T-helper 1 cell treated with Interleukin-12 subunit alpha and Interleukin-12 subunit beta and Interleukin-4 antibody, amounts not matched to agents 30 ng/mL and 1 ng/mL, for 36 hours (primary cell): ENCODE measurements around the gene PARP15. TPM values are rescaled to one million over a fixed set of nuclear protein-coding genes. Genes with fewer than 3 reads are reported as not detected.

ENCODE experiments used
- intact Hi-C: fragments of 100-400 bp; cut with micrococcal nuclease; formaldehyde crosslinking; loops from one replicate; pipeline ENCODE4 v1.15.1; 2024
- total RNA-seq: library from RNA; stranded (reverse); gene quantifications from 2 replicates; pipeline ENCODE4 v1.2.3, GENCODE V29; 2022

The PARP15 gene
- total RNA-seq, 1 donor from 2014 or later: 43.5 TPM

DNA sequence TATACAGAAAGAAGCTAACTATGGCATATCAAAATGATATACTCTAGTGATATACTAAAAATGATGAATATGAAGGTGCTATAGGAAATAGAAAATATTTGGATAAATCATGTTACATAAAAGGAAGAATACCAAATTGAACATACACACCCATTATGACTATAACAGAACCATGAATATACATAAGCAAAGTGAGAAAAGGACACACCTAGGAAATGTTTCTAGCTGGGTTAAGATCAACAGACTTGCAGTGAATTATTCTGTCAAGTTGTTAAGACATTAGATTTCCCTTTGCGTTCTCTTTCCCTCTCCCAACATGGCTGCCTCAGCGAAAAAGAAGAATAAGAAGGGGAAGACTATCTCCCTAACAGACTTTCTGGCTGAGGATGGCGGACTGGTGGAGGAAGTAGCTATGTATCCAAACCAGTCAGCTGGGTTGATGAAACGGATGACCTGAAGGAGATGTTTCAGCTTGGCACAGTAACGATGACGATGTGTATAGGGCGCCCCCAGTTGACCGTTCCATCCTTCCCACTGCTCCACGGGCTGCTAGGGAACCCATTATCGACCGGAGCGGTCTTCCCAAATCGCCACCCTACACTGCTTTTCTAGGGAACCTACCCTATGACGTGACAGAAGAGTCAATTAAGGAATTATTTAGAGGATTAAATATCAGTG, 83.0 kb downstream of the PARP15 start:
- intact Hi-C loops: no loop called here

DNA sequence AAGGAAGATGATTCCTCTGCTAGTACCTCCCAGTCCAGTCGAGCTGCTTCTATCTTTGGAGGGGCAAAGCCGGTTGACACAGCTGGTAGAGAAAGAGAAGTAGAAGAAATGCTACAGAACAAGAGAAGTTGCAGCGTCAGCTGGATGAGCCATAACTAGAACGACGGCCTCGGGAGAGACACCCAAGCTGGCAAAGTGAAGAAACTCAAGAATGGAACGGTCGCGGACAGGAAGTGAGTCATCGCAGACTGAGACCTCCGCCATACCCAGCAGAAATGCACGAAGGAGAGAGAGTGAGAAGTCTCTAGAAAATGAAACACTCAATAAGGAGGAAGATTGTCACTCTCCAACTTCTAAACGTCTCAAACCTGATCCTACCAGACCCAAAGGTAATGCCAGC, 84.2 kb downstream of the PARP15 start:
- intact Hi-C loops: no loop called here

DNA sequence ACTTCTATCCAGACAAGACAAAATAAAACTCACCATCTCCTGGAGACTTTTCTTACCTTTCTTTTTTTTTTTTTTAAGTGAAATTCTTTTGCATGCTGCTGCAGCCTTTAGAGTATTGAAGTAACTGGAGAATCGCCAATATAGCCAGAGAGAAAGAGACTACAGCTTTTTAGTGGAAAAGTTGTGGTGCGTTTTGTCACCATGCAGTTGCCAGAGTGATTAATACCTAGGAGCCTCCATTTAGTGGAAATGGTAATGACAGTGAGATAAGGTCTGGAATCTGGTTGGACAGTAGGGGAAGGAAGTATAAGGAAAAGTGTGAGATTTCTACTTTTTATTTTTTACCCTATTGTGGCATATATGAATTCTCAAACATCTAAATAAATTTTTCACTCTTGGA, 85.1 kb downstream of the PARP15 start:
- intact Hi-C loops: no loop called here

DNA sequence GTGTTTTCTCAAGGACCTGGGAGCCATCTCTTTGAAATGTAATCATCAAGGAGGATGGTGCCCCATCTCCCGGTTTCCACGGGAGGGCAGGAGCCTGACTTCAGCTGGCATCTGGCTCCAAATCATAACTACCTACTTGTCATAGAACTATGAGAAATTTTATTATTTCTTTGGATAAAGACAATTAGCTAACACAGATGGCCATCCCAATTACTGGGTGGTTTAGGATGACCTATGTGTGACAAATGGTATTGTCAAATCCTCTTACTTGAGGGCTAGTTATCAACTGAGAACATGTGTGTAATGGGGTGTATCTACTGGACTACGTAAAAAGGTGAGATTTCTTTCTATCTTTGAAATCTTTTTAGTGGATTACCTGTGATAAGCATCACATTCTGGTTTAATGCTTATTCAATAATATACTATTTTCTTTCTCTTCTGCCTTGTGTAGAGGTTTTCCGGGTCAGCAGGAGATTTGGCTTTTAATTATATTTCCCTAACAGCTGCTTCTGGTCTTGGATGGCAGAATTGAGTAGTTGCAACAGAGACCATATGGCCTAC, 87.9 kb downstream of the PARP15 start:
- intact Hi-C loops: no loop called here

DNA sequence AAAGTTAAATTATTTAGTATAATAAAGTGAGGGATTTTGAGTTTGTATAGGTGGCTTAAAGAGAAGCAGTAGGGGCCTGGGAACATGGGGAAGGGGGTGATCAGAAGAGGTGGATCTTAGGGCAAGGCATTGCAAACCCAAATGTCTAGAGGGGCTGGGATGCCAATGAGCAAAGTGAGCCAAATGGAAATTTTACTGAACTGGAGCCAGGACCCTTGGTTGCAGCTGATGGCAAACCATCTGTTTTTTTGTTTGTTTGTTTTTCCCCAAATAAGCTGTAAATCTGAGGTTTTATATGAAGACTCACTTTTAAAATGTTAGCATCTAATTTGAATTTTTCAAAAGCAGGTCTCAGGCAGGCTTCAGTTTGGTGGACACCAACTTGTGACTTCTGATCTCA, 88.4 kb downstream of the PARP15 start:
- intact Hi-C loops: no loop called here

DNA sequence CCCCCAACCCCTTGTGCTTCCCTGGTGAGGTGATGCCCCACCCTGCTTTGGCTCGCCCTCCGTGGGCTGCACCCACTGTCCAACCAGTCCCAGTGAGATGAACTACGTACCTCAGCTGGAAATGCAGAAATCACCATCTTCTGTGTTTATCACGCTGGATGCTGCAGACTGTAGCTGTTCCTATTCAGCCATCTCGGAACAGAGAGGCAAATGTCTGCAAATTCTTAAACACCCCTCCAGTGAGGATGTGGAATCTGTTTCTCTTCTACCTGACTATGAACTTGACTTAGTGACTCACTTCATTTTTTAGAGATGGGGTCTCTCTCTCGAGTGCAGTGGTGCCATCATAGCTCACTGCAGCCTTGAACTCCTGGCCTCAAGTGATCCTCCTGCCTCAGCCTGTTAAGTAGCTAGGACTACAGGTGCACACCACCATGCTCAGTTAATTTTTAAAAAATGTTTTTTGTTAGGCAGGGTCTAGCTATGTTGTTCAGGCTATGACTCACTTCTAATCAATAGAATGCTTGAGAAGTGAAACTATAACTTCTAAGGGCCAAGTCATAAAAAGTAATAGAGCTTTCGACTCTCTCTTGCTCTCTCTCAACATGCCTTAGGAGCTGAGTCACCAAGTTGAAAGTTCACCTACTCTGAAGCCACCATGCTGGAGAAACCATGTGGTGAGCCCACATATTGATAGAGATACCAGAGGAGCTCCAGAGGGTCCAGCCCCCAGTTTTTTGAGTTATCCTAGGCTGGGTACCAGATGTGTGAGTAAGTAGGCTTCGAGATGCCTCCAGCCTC, 91.7 kb downstream of the PARP15 start:
- intact Hi-C loops: loop anchor here (1.0 to 2.0 kb wide), 3 partner anchors 10 to 58 kb away; no protein-coding TSS in a partner anchor

DNA sequence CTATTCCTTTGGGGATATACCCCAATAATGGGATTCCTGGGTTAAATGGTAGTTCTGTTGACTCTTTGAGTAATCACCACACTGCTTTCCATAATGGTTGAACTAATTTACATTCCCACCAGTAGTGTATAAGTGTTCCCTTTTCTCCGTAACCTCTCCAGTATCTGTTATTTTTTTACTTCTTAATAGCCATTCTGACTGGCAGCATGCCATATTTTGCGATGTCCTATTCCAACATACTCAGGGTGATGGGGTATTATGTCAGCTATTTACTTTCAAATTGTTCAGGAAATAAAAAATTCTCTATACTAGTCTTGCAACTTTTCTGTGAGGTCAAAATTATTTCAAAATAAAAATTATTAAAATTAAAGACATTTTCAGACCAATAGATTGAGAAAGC, 94.1 kb downstream of the PARP15 start:
- intact Hi-C loops: no loop called here

DNA sequence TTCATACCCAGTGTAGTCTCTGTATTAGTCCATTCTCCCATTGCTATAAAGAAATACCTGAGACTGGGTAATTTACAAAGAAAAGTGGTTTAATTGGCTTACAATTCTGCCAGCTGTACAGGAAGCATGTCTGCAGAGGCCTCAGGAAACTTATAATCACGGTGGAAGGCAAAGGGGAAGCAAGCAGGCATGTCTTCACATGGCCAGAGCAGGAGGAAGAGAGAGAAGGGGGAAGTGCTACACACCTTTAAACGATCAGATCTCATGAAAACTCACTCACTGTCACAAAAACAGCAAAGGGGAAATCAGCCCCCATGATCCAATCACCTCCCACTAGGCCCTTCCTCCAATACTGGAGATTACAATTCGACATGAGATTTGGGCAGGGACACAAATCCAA, 96.9 kb downstream of the PARP15 start:
- intact Hi-C loops: no loop called here

DNA sequence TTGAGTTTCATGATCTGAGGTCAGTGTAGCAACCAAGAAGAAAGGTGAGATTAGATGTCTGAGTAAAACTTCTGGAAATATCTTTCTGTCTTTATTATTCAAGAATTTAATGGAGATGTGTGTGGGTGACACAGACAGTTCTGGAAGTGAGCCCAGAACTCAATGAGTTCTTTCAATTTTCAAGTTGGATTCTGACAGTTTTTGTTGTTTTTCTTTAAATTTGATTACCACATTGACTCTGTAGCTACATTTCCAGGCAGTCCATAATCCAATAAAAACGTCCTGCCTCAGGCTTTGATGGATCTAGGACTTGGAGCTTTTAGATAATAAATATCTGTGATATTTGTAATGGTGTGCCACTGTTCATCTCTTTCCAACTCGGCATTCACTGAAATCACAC, 99.3 kb downstream of the PARP15 start:
- intact Hi-C loops: no loop called here

DNA sequence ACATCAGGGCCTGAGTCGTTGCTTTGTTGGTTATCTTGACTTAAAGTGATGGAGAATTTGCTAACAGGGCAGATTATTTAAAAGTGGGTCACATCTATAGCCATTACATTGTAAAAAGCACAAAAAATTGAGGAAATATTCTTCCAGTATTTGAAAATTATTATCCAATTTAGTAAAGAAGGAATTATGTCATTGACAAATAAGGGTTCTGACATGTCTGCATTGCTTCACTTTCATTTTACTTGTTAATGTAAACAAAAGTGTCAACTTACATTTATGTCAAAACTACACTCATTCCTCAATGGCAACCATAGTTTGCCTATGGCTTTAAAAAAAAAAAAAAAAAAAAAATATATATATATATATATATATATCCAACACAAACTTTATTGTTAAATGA, 99.8 kb downstream of the PARP15 start:
- intact Hi-C loops: no loop called here

DNA sequence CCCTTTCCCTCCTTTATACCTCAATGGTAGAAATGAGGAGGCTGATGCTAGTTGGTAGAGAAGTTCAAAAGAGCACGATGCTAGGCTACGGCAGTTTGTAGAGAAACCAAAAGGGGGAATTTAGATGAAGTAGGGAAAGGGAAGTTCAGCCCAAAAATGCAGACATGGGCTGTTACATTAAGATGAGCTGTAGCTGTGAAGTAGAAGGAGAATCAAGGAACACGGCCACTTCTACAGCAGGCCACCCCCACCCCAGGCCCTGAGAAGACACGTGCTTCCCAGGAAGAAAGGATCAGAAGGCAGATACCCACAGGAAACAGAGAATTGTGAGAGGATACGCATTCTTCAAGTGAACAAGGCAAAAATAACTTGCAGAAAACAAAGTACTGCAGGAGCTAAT, 101.1 kb downstream of the PARP15 start:
- intact Hi-C loops: no loop called here

DNA sequence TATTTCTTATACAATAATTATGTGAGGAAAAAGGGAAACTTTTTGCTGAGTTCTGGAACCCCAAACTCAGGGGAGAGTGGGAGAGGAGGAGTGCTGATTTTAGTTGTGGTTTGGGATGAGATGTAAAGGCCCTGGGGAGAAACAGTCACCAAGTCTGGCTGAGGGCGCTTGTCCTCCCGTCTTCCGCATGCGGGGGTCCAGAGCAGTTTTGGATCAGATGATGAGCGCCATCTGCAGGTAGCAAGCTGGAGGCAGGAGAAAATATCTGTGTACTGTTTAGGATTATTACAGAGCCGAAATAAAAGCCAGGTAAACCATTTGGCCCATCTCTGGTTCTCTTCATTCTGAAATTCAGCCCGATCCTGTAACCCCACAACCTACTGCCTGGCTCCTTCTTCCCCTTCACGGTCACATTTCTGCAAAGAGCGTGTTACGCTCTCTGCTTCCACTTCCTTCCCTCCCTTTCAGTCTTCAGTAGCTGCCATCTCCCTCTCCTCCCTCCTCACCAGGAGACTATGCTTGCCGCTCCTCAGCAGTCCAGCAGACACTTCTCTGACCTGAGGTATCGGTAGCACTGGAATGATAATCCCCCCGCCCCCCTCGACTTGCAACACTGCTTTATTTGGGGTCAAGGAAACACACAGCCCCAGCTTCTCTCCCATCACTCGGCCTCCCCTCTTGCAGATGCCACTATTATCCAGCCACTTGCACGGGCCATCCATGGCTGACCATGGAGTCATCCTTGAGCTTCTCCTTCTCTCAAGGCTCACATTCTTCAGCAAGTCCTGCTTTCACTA, 101.8 kb downstream of the PARP15 start:
- intact Hi-C loops: loop anchor here (1.0 kb wide), 14 partner anchors 10 to 930 kb away; partner anchors contain the start of genes DTX3L, FAM162A, GOLGB1 and KPNA1

DNA sequence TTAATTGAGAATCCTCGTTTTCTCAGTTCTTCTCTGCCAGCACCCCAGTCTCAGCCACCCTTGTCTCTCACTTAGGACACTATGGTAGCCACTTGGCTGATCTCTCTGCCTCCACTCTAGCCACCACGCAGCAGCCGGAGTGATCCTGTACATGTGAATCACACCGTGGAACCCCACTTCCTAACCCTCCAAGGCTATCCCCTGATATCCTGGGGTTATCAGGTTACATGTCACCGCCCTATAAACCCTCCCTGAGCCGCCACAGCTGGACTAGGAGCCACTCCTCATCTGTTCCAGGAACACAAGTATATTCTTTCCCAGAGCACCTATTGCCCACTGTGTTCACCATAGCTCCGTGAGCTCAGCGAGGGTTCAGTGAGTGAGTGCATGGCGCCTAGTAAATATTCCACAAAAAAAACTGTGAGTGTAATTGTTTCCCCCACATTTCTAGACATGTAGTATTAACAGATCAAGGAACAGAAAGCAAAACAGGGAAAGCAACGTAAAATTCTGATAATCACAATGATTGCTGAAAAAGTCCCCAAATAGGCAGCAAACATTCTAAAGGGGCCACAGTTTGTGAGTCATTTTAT, 102.5 kb downstream of the PARP15 start:
- intact Hi-C loops: loop anchor here (1.0 to 10.0 kb wide), 18 partner anchors 11 to 1134 kb away; partner anchors contain the start of genes DTX3L, EAF2, FAM162A and GOLGB1

DNA sequence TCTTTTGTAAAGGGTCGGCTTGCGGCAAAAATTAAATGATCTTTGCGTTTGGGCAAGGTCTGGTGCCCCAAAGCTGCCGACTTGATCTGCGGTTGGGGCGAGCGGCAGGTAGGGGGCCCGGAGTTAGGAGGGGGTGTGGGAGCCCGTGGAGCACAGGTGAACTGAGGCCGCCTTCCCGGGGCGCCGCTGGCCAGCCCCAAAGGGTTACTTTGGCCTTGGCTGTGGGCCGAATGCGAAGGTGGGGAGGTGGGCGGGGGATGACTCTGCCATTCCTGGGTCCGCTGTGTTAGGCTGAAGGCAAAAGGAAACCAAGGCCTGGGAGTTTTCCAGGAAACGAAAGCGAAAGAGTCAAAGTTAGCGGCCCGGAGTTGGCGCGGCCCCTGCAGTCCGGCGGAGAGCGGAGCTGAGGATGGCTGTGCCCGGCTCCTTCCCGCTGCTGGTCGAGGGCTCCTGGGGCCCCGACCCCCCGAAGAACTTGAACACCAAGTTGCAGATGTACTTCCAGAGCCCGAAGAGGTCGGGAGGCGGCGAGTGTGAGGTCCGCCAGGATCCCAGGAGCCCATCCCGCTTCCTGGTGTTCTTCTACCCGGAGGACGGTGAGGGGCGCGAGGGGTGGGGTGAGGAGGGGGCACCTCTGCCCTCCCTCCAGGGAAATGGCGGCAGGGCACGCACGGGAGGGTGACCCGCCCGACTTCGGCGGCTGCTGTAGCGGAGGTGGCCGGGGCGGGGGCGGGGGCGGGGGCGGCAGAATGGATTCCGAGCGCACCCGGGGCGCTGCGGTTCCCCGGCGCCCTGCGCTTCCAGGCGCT, 103.2 kb downstream of the PARP15 start, which contains the start of gene PARP14:
PARP14 (plus strand) TSS at position 365 of the 809 bp plus-strand sequence; CDS start at position 410, 45 bp downstream.
- intact Hi-C loops: loop anchor here (1.0 to 10.0 kb wide), 4 partner anchors 524 to 1134 kb away; partner anchors contain the start of genes EAF2, HCLS1, IQCB1 and SEC22A

DNA sequence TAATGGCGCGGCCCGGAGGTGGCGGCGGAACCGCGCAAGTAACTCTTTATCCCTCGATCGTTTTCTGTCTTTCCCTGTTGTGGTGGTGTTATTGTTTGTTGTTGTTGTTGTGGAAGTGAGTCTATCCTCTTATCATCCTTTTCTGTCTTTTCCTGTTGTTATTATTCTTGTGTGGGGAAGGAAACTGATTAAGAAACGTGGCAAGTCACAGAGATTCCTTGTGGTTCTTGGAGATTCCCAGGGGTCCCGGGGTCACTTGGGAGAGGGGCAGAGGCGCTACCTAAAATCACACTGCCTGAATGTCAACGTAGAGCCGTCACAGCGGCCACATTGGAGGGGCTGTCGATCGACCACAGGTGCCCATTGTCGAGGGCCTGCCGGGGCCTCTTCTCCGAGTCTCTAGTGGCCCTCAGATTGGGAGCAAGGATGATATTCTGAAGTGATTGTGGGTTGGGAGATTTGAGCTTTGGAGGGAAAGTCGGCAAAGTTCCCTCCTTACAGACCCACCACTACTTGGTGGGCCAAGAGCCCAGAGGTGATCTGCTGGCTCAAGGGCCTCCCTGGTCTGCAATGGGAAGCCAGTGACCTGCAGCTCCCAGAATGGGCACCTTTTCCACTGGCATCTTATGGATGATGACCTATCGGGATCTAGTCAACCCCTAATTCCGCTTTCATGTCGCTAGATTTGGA, 104.0 kb downstream of the PARP15 start:
- intact Hi-C loops: loop anchor here (2.0 to 10.0 kb wide), 2 partner anchors 523 to 1021 kb away; partner anchors contain the start of genes HCLS1 and SEC22A

DNA sequence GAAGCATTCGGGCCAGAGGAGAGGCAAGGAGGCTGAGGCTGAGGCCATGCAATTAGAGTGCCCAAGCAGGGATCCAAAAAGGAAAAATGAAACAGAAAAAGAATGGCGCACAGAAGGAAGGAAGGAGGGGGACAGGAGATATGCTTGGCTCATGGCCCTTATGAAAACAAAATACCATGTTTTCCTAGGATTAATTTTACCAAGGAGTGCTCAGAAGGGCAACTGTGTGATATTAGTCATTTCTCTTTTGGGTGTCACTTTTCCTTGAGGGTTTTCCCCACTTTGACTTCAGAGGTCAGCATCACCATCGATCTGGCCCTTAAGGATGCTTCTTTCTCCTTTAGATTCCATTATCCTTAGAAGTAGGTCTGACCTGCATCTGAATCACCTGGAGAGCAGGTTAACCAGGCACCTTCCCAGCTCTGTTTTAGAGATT, 104.5 kb downstream of the PARP15 start:
- intact Hi-C loops: loop anchor here (2.0 to 10.0 kb wide), 2 partner anchors 523 to 1021 kb away; partner anchors contain the start of genes HCLS1 and SEC22A

DNA sequence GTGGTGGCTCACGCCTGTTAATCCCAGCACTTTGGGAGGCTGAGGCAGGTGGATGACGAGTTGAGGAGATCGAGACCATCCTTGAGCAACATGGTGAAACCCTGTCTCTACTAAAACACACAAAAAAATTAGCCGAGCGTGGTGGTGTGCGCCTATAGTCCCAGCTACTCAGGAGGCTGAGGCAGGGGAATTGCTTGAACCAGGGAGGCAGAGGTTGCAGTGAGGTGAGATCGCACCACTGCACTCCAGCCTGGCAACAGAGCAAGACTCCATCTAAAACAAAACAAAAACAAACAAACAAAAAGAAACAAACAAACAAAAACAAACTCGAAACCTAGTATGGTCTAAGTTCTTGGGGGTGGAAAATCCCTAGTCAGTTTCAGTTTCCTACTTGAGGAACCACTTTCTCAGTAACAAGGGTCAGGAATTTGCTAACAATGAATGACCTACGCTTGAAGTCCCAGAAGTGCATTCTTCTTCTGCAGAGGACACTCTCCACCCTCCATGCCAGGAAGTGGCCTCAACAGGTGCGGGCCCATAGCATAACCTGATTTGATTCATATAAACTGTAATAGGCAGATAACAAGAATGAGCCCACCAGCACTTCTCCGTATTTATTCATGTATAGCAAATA, 105.4 kb downstream of the PARP15 start:
- intact Hi-C loops: loop anchor here (10.0 kb wide), 1 partner anchor 522 kb away; the partner anchor contains the start of gene SEC22A

DNA sequence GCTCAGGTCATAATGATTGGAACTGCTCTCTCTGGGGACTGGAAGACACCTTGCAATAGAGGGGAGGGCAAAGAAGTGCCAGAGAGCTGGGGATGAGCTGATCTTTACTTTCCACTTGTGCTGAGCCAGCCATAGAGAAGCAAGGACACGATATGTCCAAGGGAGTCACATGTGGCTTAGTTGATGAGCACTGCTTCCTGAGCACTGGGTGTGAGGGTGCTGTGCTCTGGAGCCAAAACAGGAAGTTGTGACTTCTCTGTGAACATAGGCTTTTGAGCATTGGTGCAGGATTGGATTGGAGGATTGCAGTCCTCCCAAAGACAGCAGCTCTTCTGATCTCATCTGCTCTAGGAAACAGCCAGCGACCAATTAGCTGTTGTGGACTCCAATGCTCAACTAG, 109.8 kb downstream of the PARP15 start:
- intact Hi-C loops: loop anchor here (10.0 kb wide), 1 partner anchor 518 kb away; the partner anchor contains the start of gene SEC22A
